Hypothalamus (tissue), 51 donors: ENCODE measurements around the gene PPIP5K1.
A peak's percentile ranks its signal among the peaks of the same experiment; 100 is the strongest.

Experiments
- DNase-seq, 51 donors: peaks; one replicate each; lab custom pipeline; 2025; lab: John Stamatoyannopoulos, UW

Gene PPIP5K1

DNA sequence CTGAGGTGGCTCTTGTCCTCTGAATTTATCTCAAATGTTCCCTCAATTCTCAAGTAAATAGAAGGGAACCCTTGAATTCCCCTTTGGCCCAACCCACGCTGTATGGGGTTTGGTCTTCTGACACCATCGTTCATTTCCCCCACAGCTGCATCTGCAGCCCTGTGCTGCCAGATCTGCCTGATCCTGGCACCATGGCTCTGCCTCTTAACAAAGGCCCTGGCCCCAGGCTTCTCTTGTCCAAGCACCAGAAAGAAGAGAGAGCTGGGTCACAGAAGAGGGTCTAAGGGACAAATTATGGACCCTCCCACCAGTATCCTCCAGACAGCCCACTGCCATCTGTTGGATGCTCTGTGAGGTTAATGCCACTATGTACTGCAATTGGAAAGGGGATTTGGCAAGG, 70.8 kb downstream of the PPIP5K1 start:
- DNase-seq: peak in 21 of 51 donors; percentile 26 to 82 (median 49)

- peak in 49 of 51 donors; percentile 29 to 90 (median 76) for DNase-seq
Observed at GRCh38 chr15:43518197-43518761, 71.7 kb downstream of the PPIP5K1 start.

- DNase-seq: peak in 50 of 51 donors; percentile 20 to 90 (median 67)
Observed at GRCh38 chr15:43517354-43518196, 72.4 kb downstream of the PPIP5K1 start, which contains the start of gene MAP1A. Gene MAP1A, plus strand, starts transcription at chr15:43517608. Its CDS starts 3,866 bp downstream, at chr15:43521474.

GRCh38 chr15:43516801-43517353, 73.1 kb downstream of the PPIP5K1 start:
- peak in 3 of 51 donors; percentile 21 to 77 (median 58) for DNase-seq

DNA sequence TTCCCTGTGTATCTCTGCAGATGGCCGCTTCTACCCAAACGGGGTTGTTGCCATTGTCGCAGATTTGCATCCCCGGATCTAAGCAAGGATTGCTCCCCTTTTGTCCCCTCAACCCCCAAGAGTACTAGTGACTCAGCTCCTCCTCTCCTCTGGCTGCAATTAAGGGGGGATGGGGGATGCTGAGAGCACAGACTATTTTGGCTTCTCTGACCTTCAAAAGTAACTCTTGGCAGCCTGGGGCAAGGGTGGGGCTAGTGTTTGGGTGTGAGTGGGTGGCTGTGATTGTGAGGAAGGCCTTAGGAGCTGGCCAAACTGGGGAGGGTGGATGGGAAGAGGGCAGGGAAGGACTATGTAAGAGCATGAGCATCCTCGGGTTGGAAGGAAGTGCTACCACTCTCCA, 73.8 kb downstream of the PPIP5K1 start:
- peak in 6 of 51 donors; percentile 18 to 61 (median 29) for DNase-seq

DNA sequence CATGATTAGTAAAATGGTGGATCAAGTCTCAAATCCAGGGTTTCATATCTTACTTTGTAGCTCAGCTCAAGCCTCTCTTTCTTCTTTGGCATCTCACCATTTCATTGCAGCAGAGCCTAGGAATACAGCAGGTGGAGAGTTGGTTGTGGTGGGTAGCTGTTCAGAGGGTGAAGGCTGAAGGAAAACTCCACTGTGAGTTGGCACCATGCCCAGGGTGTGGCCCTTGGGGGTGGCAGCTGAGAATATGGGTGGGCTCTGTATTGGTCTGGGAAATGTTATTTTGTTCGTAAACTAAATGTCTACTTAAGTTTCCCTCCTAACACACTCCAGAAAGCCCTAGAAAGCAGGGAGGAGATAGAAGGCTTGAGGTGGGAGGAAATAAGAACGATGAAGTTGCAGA, 74.3 kb downstream of the PPIP5K1 start:
- no peak for DNase-seq

DNA sequence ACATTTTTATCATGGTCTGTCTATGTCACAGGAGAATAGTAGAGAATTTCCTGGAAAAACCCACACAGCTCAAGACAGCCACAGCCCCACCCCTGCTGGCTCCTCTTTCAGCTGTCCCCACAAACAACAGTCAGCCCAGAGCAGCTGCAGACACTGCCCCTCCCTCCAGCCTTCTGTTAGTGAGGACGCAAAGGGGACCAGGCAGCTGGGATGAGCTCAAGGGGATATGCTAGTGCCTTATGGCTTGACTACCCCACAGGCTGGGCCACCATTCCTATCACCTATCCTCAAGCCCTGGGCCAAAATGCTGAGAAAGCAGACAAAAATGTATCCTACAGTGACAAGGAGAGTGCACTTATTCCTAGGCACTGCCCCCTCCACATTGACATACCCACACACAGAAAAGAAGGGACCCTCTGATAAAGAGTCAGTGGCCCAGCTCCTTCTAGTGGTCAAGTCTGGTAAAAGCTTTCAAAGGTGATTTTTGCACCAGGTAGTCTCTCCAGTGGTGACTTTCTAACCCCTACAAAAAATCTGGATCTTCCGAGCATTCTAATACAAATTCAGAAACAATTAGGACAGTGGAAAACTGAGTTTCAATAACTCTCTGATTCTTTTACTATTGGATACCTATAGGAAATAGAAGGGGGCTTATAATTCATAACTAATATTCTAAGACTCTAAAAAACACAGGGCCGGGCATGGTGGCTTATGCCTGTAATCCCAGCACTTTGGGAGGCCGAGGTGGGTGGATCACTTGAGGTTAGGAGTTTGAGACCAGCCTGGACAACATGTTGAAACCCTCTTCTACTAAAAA, 75.6 kb downstream of the PPIP5K1 start:
- DNase-seq: peak in 37 of 51 donors; percentile 17 to 86 (median 64)

DNA sequence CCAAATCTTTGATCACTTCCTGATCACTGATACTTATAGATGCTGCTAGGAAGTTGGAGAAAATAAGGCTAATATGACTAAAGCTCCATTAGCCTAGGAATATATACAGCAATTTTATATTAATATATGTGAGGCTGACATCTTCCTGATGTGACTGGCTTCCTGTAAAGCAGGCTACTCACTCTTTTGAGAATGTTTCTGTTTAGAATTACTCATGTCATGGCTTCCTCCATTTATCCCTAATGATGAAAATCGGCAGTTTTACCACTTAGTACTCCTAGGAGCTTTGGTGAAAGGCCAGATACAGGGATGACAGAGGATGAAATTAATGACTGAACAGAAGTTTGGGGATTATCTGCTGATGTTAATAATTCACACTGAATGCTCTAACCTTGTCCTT, 76.5 kb downstream of the PPIP5K1 start:
- no peak for DNase-seq

- DNase-seq: peak in 23 of 51 donors; percentile 13 to 62 (median 31)
Observed at GRCh38 chr15:43511012-43511885, 78.8 kb downstream of the PPIP5K1 start.

GRCh38 chr15:43510200-43511011, 79.6 kb downstream of the PPIP5K1 start:
- DNase-seq: peak; percentile 70 to 100 (median 98)

- peak in 7 of 51 donors; percentile 13 to 86 (median 20) for DNase-seq
Observed at GRCh38 chr15:43509660-43510199, 80.3 kb downstream of the PPIP5K1 start.

DNA sequence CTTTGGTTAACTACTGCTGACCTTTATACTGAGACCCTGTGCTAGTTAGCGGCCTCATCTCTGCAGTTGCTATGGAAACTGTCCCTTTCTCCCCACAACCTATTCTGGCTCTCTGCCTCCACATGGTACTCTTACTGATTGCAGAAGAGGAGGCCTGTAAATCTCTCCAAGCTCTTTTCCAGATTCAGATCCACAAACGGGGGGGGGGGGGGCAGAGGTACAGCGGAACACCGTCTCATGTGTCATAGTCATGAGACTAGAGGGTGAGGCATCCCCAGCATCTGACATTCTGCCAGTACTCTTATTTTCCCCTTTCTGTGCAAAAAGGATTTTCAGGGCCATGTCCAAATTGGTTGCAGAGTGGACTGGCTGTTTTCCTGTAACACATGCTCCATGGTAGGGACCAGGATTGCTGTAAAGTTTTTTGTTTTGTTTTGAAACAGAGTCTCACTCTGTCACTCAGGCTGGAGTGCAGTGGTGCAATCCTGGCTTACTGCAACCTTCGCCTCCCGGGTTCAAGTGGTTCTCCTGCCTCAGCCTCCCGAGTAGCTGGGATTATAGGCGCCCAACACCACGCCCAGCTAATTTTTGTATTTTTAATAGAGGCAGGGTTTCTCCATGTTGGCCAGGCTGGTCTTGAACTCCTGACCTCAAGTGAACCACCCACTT, 80.9 kb downstream of the PPIP5K1 start:
- DNase-seq: peak in 6 of 51 donors; percentile 14 to 51 (median 23)

DNA sequence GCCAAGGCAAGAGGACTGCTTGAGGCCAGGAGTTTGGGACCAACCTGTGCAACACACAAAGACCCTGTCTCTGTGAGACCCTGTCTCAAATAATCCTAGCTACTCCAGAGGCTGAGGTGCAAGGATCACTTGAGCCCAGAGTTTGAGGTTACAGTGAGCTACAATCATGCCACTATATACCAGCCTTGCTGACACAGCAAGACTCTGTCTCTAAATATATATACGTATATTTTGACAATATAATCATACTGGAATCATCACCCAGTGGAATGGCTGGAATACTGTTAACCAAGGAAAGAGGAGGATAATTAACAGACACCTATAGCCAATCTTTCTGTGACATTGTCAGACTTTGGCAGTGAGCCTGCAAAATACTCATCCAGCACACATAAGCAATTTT, 81.6 kb downstream of the PPIP5K1 start:
- DNase-seq: no peak

GRCh38 chr15:43505738-43506137, 84.3 kb downstream of the PPIP5K1 start:
- DNase-seq: no peak

- DNase-seq: no peak
Observed at GRCh38 chr15:43499635-43500034, 90.4 kb downstream of the PPIP5K1 start.

DNA sequence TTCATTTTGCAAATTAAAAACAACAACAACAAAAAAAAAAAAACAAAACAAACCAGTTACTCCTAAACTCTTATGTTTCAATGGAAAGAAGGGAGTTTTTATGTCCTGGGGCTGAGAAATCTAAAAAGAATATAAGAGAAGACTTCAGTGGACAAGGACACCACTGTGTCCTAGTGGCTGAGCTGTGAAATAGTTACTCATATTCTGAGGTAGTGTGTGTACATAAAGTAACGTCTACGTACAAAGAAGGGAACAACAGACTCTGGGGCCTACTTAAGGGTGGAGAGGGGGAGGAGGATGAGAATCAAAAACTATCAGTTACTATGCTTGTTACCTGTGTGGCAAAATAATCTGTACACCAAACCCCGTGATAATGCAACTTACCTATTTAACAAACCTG, 91.0 kb downstream of the PPIP5K1 start:
- DNase-seq: no peak

- no peak for DNase-seq
Observed at GRCh38 chr15:43493703-43494472, 96.1 kb downstream of the PPIP5K1 start.
